ENCODE results near the gene FRAS1.

GRCh38 chr4:78168029-78168428, 110.9 kb downstream of the FRAS1 start:
- TF ChIP-seq CTCF (IDR thresholded peaks at IDR 0.05) = no peak
- TF ChIP-seq POLR2A (IDR thresholded peaks at IDR 0.05) = no peak

All from Peyer's patch (tissue), 4 donors.